Adipocyte (in vitro differentiated cells): ENCODE results near the gene PRRT3.

Experiments used
- DNase-seq: peaks from one replicate; pipeline ENCODE4 v3.0.0-alpha.2; 2015; ENCODE audit warnings: low read depth
- H3K27me3 ChIP-seq: replicated peaks from 2 replicates; pipeline ENCODE4 v1.7.0; 2013; ENCODE audit warnings: mild to moderate bottlenecking, low read length, moderate library complexity; ENCODE audit not compliant: control insufficient read depth, insufficient read depth
- H3K36me3 ChIP-seq: 2 replicates; pipeline ENCODE4 v1.7.0; 2013; ENCODE audit warnings: low read length, mild to moderate bottlenecking, moderate library complexity; ENCODE audit not compliant: control insufficient read depth, insufficient read depth, severe bottlenecking
- H3K4me1 ChIP-seq: 2 replicates; pipeline ENCODE4 v1.7.0; 2013; ENCODE audit warnings: mild to moderate bottlenecking, low read length, moderate library complexity; ENCODE audit not compliant: control insufficient read depth, insufficient read depth
- H3K4me3 ChIP-seq: 2 replicates; pipeline ENCODE4 v1.7.0; 2013; ENCODE audit warnings: mild to moderate bottlenecking, low read length, moderate library complexity
- H3K9ac ChIP-seq: 2 replicates; pipeline ENCODE4 v1.7.0; 2013; ENCODE audit warnings: mild to moderate bottlenecking, low read length, moderate library complexity
- H3K9me3 ChIP-seq: 2 replicates; pipeline ENCODE4 v1.7.0; 2013; ENCODE audit warnings: mild to moderate bottlenecking, low read length, moderate library complexity; ENCODE audit not compliant: control insufficient read depth

The PRRT3 gene

DNA sequence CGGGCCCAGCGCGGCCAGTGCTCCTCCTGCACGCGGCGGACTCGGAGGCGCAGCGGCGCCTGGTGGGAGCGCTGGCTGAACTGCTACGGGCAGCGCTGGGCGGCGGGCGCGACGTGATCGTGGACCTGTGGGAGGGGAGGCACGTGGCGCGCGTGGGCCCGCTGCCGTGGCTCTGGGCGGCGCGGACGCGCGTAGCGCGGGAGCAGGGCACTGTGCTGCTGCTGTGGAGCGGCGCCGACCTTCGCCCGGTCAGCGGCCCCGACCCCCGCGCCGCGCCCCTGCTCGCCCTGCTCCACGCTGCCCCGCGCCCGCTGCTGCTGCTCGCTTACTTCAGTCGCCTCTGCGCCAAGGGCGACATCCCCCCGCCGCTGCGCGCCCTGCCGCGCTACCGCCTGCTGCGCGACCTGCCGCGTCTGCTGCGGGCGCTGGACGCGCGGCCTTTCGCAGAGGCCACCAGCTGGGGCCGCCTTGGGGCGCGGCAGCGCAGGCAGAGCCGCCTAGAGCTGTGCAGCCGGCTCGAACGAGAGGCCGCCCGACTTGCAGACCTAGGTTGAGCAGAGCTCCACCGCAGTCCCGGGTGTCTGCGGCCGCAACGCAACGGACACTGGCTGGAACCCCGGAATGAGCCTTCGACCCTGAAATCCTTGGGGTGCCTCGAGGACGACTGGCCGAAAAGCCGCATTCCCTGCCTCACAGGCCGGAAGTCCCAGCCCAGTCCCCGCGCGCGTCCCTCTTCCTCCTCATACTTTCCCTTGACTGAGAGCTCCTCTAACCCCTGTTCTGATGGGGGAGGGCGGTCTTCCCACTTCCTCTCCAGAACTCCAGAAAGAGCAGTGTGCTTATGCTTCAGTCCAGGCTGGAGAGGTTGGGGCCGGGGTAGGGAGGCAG is 36.7 kb downstream of the PRRT3 start:
- H3K27me3 ChIP-seq, result no peaks in the 10 kb centered on the region
- H3K9me3 ChIP-seq, result no peaks in the 10 kb centered on the region
- H3K9ac ChIP-seq, result peak overlapping the region; percentile 98
- H3K36me3 ChIP-seq, result peaks cover 12% of the 10 kb centered on the region
- peak; percentile 82 for DNase-seq
- H3K4me1 ChIP-seq, result peaks cover 53% of the 10 kb centered on the region
- peak overlapping the region; percentile 81 for H3K4me3 ChIP-seq

- H3K4me1 ChIP-seq, result peaks cover 54% of the 10 kb centered on the region
- no peaks in the 10 kb centered on the region for H3K27me3 ChIP-seq
- no peaks in the 10 kb centered on the region for H3K9me3 ChIP-seq
- H3K36me3 ChIP-seq, result peaks cover 5% of the 10 kb centered on the region
- DNase-seq, result no peak
- peak overlapping the region; percentile 81 for H3K4me3 ChIP-seq
- peak overlapping the region; percentile 98 for H3K9ac ChIP-seq
Observed at GRCh38 chr3:9914559-9915253, 37.5 kb downstream of the PRRT3 start.

DNA sequence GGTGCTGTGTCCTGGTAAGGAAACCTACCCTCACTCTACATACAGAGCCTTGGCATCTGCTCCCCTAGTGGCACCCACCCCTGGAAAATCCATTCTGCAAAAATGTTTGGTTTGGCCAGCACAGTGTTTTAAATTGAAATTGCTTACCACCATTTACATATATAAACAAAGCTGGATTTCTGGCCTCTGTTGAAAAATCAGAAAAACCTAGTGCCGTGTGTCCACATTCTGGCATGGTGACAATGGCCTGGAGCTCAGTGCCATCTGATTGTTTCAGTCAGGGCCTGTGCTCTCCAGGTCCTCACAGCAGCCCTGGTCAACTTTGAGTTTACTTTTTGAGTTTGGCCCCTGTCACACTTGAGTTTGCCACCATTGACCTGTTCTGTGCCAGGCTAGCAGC is 38.2 kb downstream of the PRRT3 start:
- peaks cover 4% of the 10 kb centered on the region for H3K36me3 ChIP-seq
- H3K9me3 ChIP-seq, result no peaks in the 10 kb centered on the region
- H3K27me3 ChIP-seq, result no peaks in the 10 kb centered on the region
- peak overlapping the region; percentile 98 for H3K9ac ChIP-seq
- H3K4me3 ChIP-seq, result no peak overlapping the region
- peak; percentile 51 for DNase-seq
- H3K4me1 ChIP-seq, result peaks cover 59% of the 10 kb centered on the region

DNA sequence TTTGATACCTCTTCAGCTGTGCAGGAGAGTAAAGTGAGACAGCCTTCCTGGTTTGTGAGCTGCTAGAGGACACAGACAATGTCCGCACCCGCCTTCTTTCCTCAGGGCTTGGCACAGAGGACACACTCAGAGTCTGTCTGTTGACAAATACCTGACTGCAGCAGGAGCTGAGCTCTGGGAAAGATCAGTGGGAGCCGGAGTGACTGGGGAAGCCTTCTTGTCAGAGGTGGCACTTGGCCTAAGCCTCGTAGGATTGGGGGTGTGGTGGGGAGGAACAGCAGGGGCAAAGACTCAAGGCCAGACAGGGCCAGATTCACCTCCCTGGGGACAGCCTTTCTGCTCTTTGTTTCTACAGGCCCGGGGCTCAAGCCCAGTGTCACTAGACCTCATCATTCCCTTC is 38.6 kb downstream of the PRRT3 start:
- peaks cover 57% of the 10 kb centered on the region for H3K4me1 ChIP-seq
- H3K36me3 ChIP-seq, result peaks cover 4% of the 10 kb centered on the region
- H3K9ac ChIP-seq, result peak overlapping the region; percentile 98
- H3K27me3 ChIP-seq, result no peaks in the 10 kb centered on the region
- H3K9me3 ChIP-seq, result no peaks in the 10 kb centered on the region
- H3K4me3 ChIP-seq, result no peak overlapping the region
- DNase-seq, result no peak

DNA sequence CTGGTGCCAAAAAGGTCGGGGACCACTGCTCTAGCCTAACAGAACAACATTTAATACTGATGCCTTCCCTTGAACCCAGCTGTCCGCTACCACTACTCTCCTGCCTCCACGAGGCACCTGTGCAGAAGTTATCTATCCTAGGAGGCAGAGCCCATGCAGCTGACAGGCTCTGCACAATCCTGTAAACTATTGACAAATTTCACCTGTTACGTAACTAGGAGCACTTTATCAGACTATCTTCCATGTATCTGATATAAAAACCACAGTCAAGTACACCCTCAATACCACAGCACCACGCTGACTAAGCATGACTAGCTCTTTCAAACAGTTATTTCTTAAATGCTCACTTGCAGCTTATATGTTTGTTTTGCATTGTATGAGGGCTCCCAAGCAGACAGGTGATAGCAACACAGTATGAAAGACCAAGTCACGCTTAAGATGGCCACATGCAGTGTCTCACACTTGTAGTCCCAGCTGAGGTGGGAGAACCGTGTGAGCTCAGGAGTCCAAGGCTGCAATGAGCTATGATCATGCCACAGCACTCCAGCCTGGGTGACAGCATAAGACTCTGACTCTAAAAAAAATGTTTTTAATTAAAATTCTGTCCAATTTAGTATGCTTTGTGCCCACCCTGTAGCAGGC is 39.8 kb downstream of the PRRT3 start:
- Histone ChIP-seq H3K4me1 (peaks cover 46% of the 10 kb centered on the region), H3K4me3 (no peak overlapping the region), H3K36me3 (peaks cover 10% of the 10 kb centered on the region), H3K9ac (peak overlapping the region; percentile 8), H3K9me3 (no peaks in the 10 kb centered on the region), H3K27me3 (no peaks in the 10 kb centered on the region)
- peak; percentile 35 for DNase-seq

GRCh38 chr3:9911863-9912262 is 40.3 kb downstream of the PRRT3 start:
- no peaks in the 10 kb centered on the region for H3K27me3 ChIP-seq
- H3K4me1 ChIP-seq, result peaks cover 41% of the 10 kb centered on the region
- DNase-seq, result no peak
- no peaks in the 10 kb centered on the region for H3K9me3 ChIP-seq
- peaks cover 10% of the 10 kb centered on the region for H3K36me3 ChIP-seq
- no peak overlapping the region for H3K4me3 ChIP-seq
- no peak overlapping the region for H3K9ac ChIP-seq

DNA sequence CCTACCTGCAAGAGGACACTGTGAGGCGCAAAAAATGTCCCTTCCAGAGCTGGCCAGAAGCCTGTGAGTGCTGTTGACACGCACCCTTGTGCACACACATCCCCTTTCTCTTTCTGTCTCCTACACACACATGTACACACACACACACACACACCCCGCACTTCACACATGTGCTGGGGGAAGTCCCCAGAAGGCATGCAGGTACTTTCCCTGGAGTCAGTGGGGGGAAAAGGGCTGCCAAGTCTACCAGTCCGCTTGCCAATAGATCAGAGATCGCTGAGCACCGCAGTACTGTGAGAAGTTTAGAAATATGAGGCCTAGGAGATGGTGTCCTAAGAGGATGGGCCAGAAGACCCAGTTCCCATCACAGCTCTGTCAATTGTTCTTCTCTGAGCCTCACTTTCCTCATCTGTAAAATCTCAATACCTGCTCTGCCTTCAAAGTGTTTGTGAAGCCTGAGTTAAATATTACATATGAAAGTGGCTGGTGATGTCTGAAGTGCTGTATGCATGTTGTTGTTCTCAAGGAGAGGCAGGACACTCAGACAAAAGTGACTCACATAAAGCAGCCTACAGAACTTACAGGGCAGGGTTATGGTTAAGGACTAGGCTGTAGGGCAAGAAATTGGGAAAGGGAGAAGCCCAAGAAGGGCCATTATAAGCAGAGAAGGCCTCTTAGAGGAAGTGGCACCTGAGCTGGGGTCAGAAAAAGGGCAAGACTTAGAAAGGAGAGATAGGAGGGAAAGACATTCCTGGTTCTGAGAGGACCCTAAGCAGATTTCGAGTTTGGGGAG is 42.8 kb downstream of the PRRT3 start:
- H3K9ac ChIP-seq, result no peak overlapping the region
- H3K4me1 ChIP-seq, result peaks cover 29% of the 10 kb centered on the region
- no peaks in the 10 kb centered on the region for H3K27me3 ChIP-seq
- no peak overlapping the region for H3K4me3 ChIP-seq
- DNase-seq, result no peak
- peaks cover 10% of the 10 kb centered on the region for H3K36me3 ChIP-seq
- H3K9me3 ChIP-seq, result no peaks in the 10 kb centered on the region

DNA sequence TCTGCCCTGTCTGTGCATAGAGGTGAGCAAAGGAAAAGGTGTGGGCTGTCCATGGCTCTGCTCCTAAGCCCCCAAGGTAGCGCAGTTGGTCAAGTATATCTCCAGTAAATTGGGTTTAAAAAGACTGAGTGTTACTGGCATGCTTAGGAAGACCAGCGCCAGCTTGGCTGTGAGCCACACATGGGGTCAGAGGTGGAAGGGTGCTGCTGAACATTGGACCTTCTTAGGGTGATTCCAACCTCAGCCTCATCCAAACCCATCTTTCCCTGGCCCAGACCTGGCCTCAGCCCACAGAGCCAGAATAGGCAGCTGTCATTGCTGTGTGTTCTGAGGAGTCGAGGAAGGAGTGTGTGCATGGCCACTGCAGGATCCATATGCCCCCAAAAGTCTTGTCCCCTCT is 43.9 kb downstream of the PRRT3 start:
- no peak for DNase-seq
- no peak overlapping the region for H3K9ac ChIP-seq
- H3K27me3 ChIP-seq, result no peaks in the 10 kb centered on the region
- H3K4me3 ChIP-seq, result no peak overlapping the region
- peaks cover 25% of the 10 kb centered on the region for H3K4me1 ChIP-seq
- H3K36me3 ChIP-seq, result peaks cover 10% of the 10 kb centered on the region
- no peaks in the 10 kb centered on the region for H3K9me3 ChIP-seq

DNA sequence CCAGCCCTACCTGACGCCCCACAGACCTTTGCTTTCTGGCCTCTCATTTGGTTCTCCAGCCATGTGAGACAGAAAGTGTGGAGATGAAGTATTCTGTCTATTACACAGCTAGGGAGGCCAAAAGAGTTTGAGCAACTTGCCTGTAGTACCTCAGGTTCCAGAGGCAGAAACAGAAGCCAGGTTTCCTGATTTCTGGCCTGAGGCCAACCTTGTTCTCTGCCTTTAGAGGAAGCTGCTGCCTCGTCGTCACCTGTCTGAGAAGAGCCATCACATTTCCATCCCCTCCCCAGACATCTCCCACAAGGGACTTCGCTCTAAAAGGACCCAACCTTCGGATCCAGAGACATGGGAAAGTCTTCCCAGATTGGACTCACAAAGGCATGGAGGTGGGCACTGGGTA is 45.7 kb downstream of the PRRT3 start:
- no peak for DNase-seq
- Histone ChIP-seq H3K4me1 (peaks cover 27% of the 10 kb centered on the region), H3K9ac (no peak overlapping the region), H3K4me3 (no peak overlapping the region), H3K36me3 (peaks cover 6% of the 10 kb centered on the region), H3K27me3 (no peaks in the 10 kb centered on the region), H3K9me3 (no peaks in the 10 kb centered on the region)

DNA sequence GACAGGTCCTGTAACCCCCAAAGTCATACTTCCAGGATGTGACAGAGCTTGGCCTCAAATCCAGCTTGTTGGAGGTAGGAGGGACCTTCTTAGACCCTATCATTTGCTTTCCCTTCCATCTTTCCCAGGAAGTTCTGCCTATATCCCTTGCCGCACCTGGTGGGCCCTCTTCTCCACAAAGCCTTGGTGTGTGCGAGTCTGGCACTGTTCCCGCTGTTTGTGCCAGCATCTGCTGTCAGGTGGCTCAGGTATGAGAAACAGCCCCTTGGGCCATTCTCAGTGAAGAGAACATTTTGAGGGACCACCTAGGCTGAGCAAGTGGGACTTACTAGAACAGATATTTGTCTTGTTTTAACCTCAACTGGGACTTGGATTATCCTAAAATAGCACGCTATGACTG is 48.3 kb downstream of the PRRT3 start:
- peaks cover 28% of the 10 kb centered on the region for H3K4me1 ChIP-seq
- H3K9ac ChIP-seq, result peak overlapping the region; percentile 85
- H3K36me3 ChIP-seq, result peaks cover 6% of the 10 kb centered on the region
- no peaks in the 10 kb centered on the region for H3K27me3 ChIP-seq
- H3K9me3 ChIP-seq, result no peaks in the 10 kb centered on the region
- DNase-seq, result no peak
- peak overlapping the region; percentile 75 for H3K4me3 ChIP-seq
